ENCODE data around the gene TRIM27. TPM values are rescaled to one million over a fixed set of nuclear protein-coding genes. Genes with fewer than 3 reads are reported as not detected.

The TRIM27 gene
- total RNA-seq, 1 experiment from 2014 or later: 47.6 TPM

GRCh38 chr6:28922004-28922820, 1.6 kb downstream of the TRIM27 start:
- H3K36me3 ChIP-seq (ENCODE audit: control insufficient read depth, insufficient read depth, low read length): peaks cover 11% of the 10 kb centered on the region
- ChIA-PET POLR2A (interaction anchor here (0.5 to 3.4 kb wide), 5 partner anchors 18 to 84 kb away, joined by 3 to 38 read pairs (median 5); no protein-coding TSS in a partner anchor), CTCF (interaction anchor here (0.7 to 1.5 kb wide), 5 partner anchors 18 to 94 kb away, joined by 3 to 4 read pairs (median 3); no protein-coding TSS in a partner anchor)
- H3K4me3 ChIP-seq (ENCODE audit: low read depth, low read length): peak overlapping the region; percentile 96
- no peaks in the 10 kb centered on the region for H3K9me3 ChIP-seq
- TSS peak; percentile 31 for BruUV-seq (replicated peaks)
- intact Hi-C loops (cut with micrococcal nuclease; ENCODE audit: unreplicated experiment): loop anchor here (2.0 to 5.0 kb wide), 3 partner anchors 19 to 95 kb away; no protein-coding TSS in a partner anchor
- DNase-seq: peak; percentile 40 to 42
- no peaks in the 10 kb centered on the region for H3K4me1 Mint-ChIP-seq (ENCODE audit: low read depth, unreplicated experiment)
- H3K27ac Mint-ChIP-seq (ENCODE audit: unreplicated experiment): peak overlapping the region; percentile 89
- H3K9me3 Mint-ChIP-seq (ENCODE audit: unreplicated experiment): no peaks in the 10 kb centered on the region
- peaks cover 50% of the 10 kb centered on the region for H3K36me3 Mint-ChIP-seq (ENCODE audit: insufficient read depth, unreplicated experiment)
- no peak for TF ChIP-seq CTCF (IDR thresholded peaks at IDR 0.05; ENCODE audit: insufficient read depth in 1 of 2, low read depth in 1 of 2, low read length in 1 of 2, severe bottlenecking in 1 of 2, unreplicated experiment in 1 of 2)
- no peaks in the 10 kb centered on the region for H3K27me3 ChIP-seq (replicated peaks; ENCODE audit: control insufficient read depth, insufficient read depth, low read length)
- H3K27me3 Mint-ChIP-seq (ENCODE audit: insufficient read depth, unreplicated experiment): no peaks in the 10 kb centered on the region
- H3K4me1 ChIP-seq: no peaks in the 10 kb centered on the region; the same call in 1 of the 2 replicates
- H3K4me3 Mint-ChIP-seq (ENCODE audit: unreplicated experiment): peak overlapping the region; percentile 94

GRCh38 chr6:28920281-28920680, 3.5 kb downstream of the TRIM27 start:
- H3K27me3 ChIP-seq (replicated peaks; ENCODE audit: control insufficient read depth, insufficient read depth, low read length): no peaks in the 10 kb centered on the region
- no peak overlapping the region for H3K27ac Mint-ChIP-seq (ENCODE audit: unreplicated experiment)
- H3K36me3 Mint-ChIP-seq (ENCODE audit: insufficient read depth, unreplicated experiment): peaks cover 57% of the 10 kb centered on the region
- H3K27me3 Mint-ChIP-seq (ENCODE audit: insufficient read depth, unreplicated experiment): no peaks in the 10 kb centered on the region
- intact Hi-C loops (cut with micrococcal nuclease; ENCODE audit: unreplicated experiment): loop anchor here (5.0 kb wide), 1 partner anchor 97 kb away; no protein-coding TSS in a partner anchor
- peaks cover 11% of the 10 kb centered on the region for H3K36me3 ChIP-seq (ENCODE audit: control insufficient read depth, insufficient read depth, low read length)
- no peaks in the 10 kb centered on the region for H3K9me3 Mint-ChIP-seq (ENCODE audit: unreplicated experiment)
- H3K9me3 ChIP-seq: no peaks in the 10 kb centered on the region
- no peaks in the 10 kb centered on the region for H3K4me1 Mint-ChIP-seq (ENCODE audit: low read depth, unreplicated experiment)
- H3K4me1 ChIP-seq: no peaks in the 10 kb centered on the region; the same call in 1 of the 2 replicates
- no TSS peak for BruUV-seq (replicated peaks)
- no peak overlapping the region for H3K4me3 ChIP-seq (ENCODE audit: low read depth, low read length)
- TF ChIP-seq CTCF (IDR thresholded peaks at IDR 0.05; ENCODE audit: insufficient read depth in 1 of 2, low read depth in 1 of 2, low read length in 1 of 2, severe bottlenecking in 1 of 2, unreplicated experiment in 1 of 2): no peak
- peak overlapping the region; percentile 1 for H3K4me3 Mint-ChIP-seq (ENCODE audit: unreplicated experiment)
- DNase-seq: no peak
- POLR2A ChIA-PET: interaction anchor here (0.5 kb wide), 1 partner anchor 25 kb away, joined by 9 read pairs; no protein-coding TSS in a partner anchor
- CTCF ChIA-PET: no interaction called here

- no peak for DNase-seq
- no peaks in the 10 kb centered on the region for H3K4me1 ChIP-seq
- H3K9me3 Mint-ChIP-seq (ENCODE audit: unreplicated experiment): no peaks in the 10 kb centered on the region
- no peak overlapping the region for H3K4me3 ChIP-seq (ENCODE audit: low read depth, low read length)
- H3K36me3 ChIP-seq (ENCODE audit: control insufficient read depth, insufficient read depth, low read length): peaks cover 4% of the 10 kb centered on the region
- no peaks in the 10 kb centered on the region for H3K27me3 ChIP-seq (replicated peaks; ENCODE audit: control insufficient read depth, insufficient read depth, low read length)
- H3K9me3 ChIP-seq: no peaks in the 10 kb centered on the region
- ChIA-PET POLR2A (no interaction called here), CTCF (no interaction called here)
- H3K27ac Mint-ChIP-seq (ENCODE audit: unreplicated experiment): no peak overlapping the region
- H3K36me3 Mint-ChIP-seq (ENCODE audit: insufficient read depth, unreplicated experiment): peaks cover 79% of the 10 kb centered on the region
- H3K27me3 Mint-ChIP-seq (ENCODE audit: insufficient read depth, unreplicated experiment): no peaks in the 10 kb centered on the region
- TF ChIP-seq CTCF (IDR thresholded peaks at IDR 0.05; ENCODE audit: insufficient read depth in 1 of 2, low read depth in 1 of 2, low read length in 1 of 2, severe bottlenecking in 1 of 2, unreplicated experiment in 1 of 2): no peak
- no peaks in the 10 kb centered on the region for H3K4me1 Mint-ChIP-seq (ENCODE audit: low read depth, unreplicated experiment)
- H3K4me3 Mint-ChIP-seq (ENCODE audit: unreplicated experiment): no peak overlapping the region
- intact Hi-C loops (cut with micrococcal nuclease; ENCODE audit: unreplicated experiment): no loop called here
- BruUV-seq (replicated peaks): no TSS peak
Measured at GRCh38 chr6:28914941-28915340, 8.8 kb downstream of the TRIM27 start.
